Subcutaneous abdominal adipose tissue (tissue), 5 donors: Measurements from ENCODE around the gene HK1.

Source experiments
- H3K27ac ChIP-seq: one replicate; pipeline ENCODE4 v1.7.0; 2013; ENCODE audit warnings: low read depth, mild to moderate bottlenecking, inconsistent platforms, low read length, moderate library complexity
- H3K27me3 ChIP-seq, 5 donors: one replicate each; pipeline ENCODE4 v1.7.0; 2013; ENCODE audit warnings: low read length in 5 of 5, inconsistent platforms in 1 of 5; ENCODE audit not compliant: control insufficient read depth in 5 of 5, insufficient read depth in 4 of 5
- H3K36me3 ChIP-seq, 5 donors: one replicate each; pipeline ENCODE4 v1.7.0; 2013; ENCODE audit warnings: low read length in 5 of 5; ENCODE audit not compliant: control insufficient read depth in 5 of 5, insufficient read depth in 5 of 5
- H3K4me1 ChIP-seq, 5 donors: one replicate each; pipeline ENCODE4 v1.7.0; 2013; ENCODE audit warnings: low read length in 5 of 5, mild to moderate bottlenecking in 3 of 5, moderate library complexity in 1 of 5; ENCODE audit not compliant: control insufficient read depth in 5 of 5, insufficient read depth in 5 of 5
- H3K4me3 ChIP-seq, 5 donors: one replicate each; pipeline ENCODE4 v1.7.0; 2013; ENCODE audit warnings: low read length in 5 of 5, low read depth in 1 of 5
- H3K9ac ChIP-seq, 5 donors: one replicate each; pipeline ENCODE4 v1.7.0; 2013; ENCODE audit warnings: low read length in 5 of 5, mild to moderate bottlenecking in 4 of 5, moderate library complexity in 3 of 5
- H3K9me3 ChIP-seq, 5 donors: one replicate each; pipeline ENCODE4 v1.7.0; 2013; ENCODE audit warnings: low read length in 5 of 5; ENCODE audit not compliant: control insufficient read depth in 5 of 5
- donor health status: healthy.
- donor health status: healthy.
- donor health status: healthy.
- donor health status: healthy.
- donor health status: healthy.

The HK1 gene

DNA sequence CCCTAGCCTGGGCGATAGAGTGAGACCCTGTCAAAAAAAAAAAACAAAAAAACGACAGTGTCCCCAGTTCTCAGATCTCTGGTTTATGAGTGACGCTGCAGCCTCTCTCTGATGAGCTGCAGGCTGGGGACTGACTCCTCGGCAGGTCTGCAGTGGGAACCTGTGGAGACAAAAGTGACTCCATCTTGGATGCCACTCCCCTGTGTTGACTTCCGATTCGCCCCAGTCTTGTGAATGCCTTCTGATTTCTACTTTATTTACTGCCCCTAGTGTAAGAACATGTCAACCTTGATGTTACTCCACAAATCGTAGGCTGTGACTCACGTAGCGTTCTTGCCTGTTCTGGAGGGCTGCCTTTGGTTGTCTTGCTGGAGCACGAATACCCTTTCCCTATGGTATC is 132.2 kb downstream of the HK1 start:
- peaks cover 5 to 40% (median 35%) of the 10 kb centered on the region in 5 donors for H3K4me1 ChIP-seq
- H3K27ac ChIP-seq: peak overlapping the region; percentile 3
- H3K36me3 ChIP-seq: no peaks in the 10 kb centered on the region
- peaks cover 0 to 3% (median 0%) of the 10 kb centered on the region in 5 donors for H3K27me3 ChIP-seq
- H3K9ac ChIP-seq: no peak overlapping the region
- H3K4me3 ChIP-seq: no peak overlapping the region
- no peaks in the 10 kb centered on the region for H3K9me3 ChIP-seq

GRCh38 chr10:69411476-69411875 is 133.2 kb downstream of the HK1 start:
- Histone ChIP-seq H3K9ac (no peak overlapping the region), H3K36me3 (no peaks in the 10 kb centered on the region), H3K27ac (peak overlapping the region; percentile 3), H3K4me3 (no peak overlapping the region), H3K4me1 (peaks cover 2 to 31% (median 25%) of the 10 kb centered on the region in 5 donors), H3K27me3 (peaks cover 0 to 3% (median 0%) of the 10 kb centered on the region in 5 donors), H3K9me3 (no peaks in the 10 kb centered on the region)

GRCh38 chr10:69412232-69412790 is 134.0 kb downstream of the HK1 start:
- no peaks in the 10 kb centered on the region for H3K9me3 ChIP-seq
- H3K9ac ChIP-seq: no peak overlapping the region
- no peak overlapping the region for H3K4me3 ChIP-seq
- no peak overlapping the region for H3K27ac ChIP-seq
- no peaks in the 10 kb centered on the region for H3K36me3 ChIP-seq
- peaks cover 2 to 23% (median 17%) of the 10 kb centered on the region in 5 donors for H3K4me1 ChIP-seq
- H3K27me3 ChIP-seq: peaks cover 0 to 3% (median 0%) of the 10 kb centered on the region in 5 donors

- Histone ChIP-seq H3K9me3 (no peaks in the 10 kb centered on the region), H3K4me3 (no peak overlapping the region), H3K4me1 (peaks cover 0 to 13% (median 8%) of the 10 kb centered on the region in 5 donors), H3K27me3 (peaks cover 0 to 3% (median 0%) of the 10 kb centered on the region in 5 donors), H3K27ac (no peak overlapping the region), H3K36me3 (no peaks in the 10 kb centered on the region), H3K9ac (no peak overlapping the region)
Measured at GRCh38 chr10:69413221-69413865, 135.0 kb downstream of the HK1 start.

- H3K36me3 ChIP-seq: no peaks in the 10 kb centered on the region
- H3K9ac ChIP-seq: no peak overlapping the region
- no peaks in the 10 kb centered on the region for H3K9me3 ChIP-seq
- H3K27ac ChIP-seq: no peak overlapping the region
- peaks cover 0 to 3% (median 0%) of the 10 kb centered on the region in 5 donors for H3K27me3 ChIP-seq
- no peak overlapping the region for H3K4me3 ChIP-seq
- H3K4me1 ChIP-seq: peaks cover 0 to 7% (median 2%) of the 10 kb centered on the region in 5 donors
Measured at GRCh38 chr10:69414036-69415018, 136.0 kb downstream of the HK1 start.

GRCh38 chr10:69415049-69415448 is 136.8 kb downstream of the HK1 start:
- Histone ChIP-seq H3K9ac (no peak overlapping the region), H3K4me3 (no peak overlapping the region), H3K27ac (no peak overlapping the region)

GRCh38 chr10:69415951-69416350 is 137.7 kb downstream of the HK1 start:
- H3K27ac ChIP-seq: no peak overlapping the region
- H3K27me3 ChIP-seq: peaks cover 0 to 3% (median 0%) of the 10 kb centered on the region in 5 donors
- H3K9ac ChIP-seq: no peak overlapping the region
- peaks cover 0 to 5% (median 0%) of the 10 kb centered on the region in 5 donors for H3K4me1 ChIP-seq
- H3K9me3 ChIP-seq: no peaks in the 10 kb centered on the region
- H3K4me3 ChIP-seq: no peak overlapping the region
- H3K36me3 ChIP-seq: no peaks in the 10 kb centered on the region

More at GRCh38 chr10:69415049-69415448, 136.8 kb downstream of the HK1 start:
- H3K27me3 ChIP-seq: peaks cover 0 to 3% (median 0%) of the 10 kb centered on the region in 5 donors
- peaks cover 0 to 5% (median 0%) of the 10 kb centered on the region in 5 donors for H3K4me1 ChIP-seq
- H3K36me3 ChIP-seq: no peaks in the 10 kb centered on the region
- no peaks in the 10 kb centered on the region for H3K9me3 ChIP-seq

GRCh38 chr10:69416695-69417094 is 138.4 kb downstream of the HK1 start, which contains the start of gene TACR2:
TACR2 (minus strand) TSS chr10:69416918; CDS start chr10:69416323, 595 bp downstream.
- Histone ChIP-seq H3K4me1 (peaks cover 0 to 5% (median 0%) of the 10 kb centered on the region in 5 donors), H3K9ac (no peak within 1 kb of the TSS), H3K27ac (no peak within 1 kb of the TSS), H3K27me3 (peaks cover 0 to 3% (median 0%) of the 10 kb centered on the region in 5 donors), H3K36me3 (no peaks in the 10 kb centered on the region), H3K9me3 (no peaks in the 10 kb centered on the region), H3K4me3 (no peak within 1 kb of the TSS)

DNA sequence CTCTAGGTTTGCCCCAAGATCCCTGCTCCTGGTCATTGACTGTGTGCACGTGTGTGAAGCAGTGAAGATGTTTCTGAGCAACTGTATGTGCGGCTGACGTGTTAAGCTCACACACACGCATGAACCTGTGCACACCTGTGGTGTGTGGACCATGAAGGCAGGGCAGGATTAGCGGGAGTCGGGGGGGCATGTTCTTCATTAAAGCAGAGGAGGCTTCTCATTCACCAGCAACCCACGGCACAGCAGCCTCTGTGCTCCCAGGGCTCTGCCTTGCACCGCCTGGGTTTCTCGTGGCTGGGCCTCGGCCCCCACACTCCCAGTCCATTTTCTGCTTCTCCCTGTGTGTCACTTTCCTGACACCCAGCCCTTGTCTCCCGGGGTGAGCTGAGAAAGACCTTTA is 139.2 kb downstream of the HK1 start:
- Histone ChIP-seq H3K9ac (no peak overlapping the region), H3K36me3 (no peaks in the 10 kb centered on the region), H3K27me3 (peaks cover 0 to 3% (median 0%) of the 10 kb centered on the region in 5 donors), H3K27ac (no peak overlapping the region), H3K9me3 (no peaks in the 10 kb centered on the region), H3K4me3 (no peak overlapping the region), H3K4me1 (peaks cover 0 to 5% (median 0%) of the 10 kb centered on the region in 5 donors)
